HG03439 (cell line): ENCODE data around the gene DNASE1L1.

Experiments
- ATAC-seq: cut with Tn5 transposase; IDR thresholded peaks from one replicate; pipeline ENCODE4 v1.9.1; 2021; ENCODE audit warnings: mild to moderate bottlenecking, moderate library complexity; ENCODE audit not compliant: unreplicated experiment

DNASE1L1 gene

GRCh38 chrX:154409222-154409871 is at the start of gene DNASE1L1:
DNASE1L1 (minus strand) TSS chrX:154409254; CDS start chrX:154405568, 3,686 bp downstream.
- ATAC-seq: no peak

GRCh38 chrX:154458116-154458953 is 49.3 kb upstream of the DNASE1L1 start, which contains the start of gene PLXNA3:
PLXNA3 (plus strand) TSS chrX:154458281; CDS start chrX:154460184, 1,903 bp downstream.
- ATAC-seq: peak; percentile 69

DNA sequence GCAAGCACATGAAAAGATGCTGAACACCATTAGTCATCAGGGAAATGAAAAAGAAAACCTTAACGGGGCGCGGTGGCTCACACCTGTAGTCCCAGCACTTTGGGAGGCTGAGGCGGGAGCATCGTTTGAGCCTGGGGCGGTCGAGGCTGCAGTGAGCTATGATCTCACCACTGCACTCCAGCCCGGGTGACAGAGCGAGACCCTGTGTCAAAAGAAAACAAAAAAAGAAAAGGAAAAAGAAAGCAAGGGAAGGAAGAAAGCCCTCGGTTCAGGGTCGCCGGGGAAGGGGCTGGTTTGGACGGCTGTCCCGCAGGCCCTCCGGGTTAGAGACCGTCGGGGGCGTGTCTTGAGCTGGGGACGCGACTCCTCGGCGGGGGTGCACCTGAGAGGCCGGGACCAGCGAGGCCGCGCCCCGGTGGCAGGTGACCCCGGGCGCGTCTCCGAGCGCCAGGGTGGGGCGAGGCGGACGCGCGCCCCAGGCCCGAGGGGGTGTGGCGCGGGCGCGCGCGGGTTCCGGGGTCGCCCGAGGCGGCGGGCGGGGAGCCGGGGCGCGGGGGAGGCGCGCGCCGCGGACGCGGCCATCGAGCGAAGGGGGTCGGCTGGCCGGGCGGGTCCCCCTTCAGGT is 48.5 kb upstream of the DNASE1L1 start:
- ATAC-seq: peak; percentile 57

GRCh38 chrX:154452823-154453222 is 43.8 kb upstream of the DNASE1L1 start:
- ATAC-seq: no peak

DNA sequence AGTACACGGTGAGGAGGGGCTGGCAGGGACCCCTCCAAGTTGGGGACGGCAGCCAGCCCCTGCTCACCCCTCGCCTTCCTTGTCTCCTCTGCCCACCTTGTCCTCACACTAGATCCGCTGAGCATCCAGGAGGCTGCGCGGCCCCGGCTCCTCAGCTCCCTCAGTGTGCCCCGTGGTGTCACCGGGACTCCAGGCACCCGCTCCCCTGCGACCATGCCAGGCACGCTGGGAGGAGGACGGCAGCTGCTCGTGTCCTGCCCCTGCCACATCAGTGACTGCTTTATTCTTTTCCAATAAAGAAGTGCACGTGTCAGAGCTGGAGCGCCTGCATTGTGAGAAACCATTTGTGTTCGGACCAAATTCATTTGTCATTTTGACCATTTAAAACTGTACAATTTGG is 41.3 kb upstream of the DNASE1L1 start:
- no peak for ATAC-seq

DNA sequence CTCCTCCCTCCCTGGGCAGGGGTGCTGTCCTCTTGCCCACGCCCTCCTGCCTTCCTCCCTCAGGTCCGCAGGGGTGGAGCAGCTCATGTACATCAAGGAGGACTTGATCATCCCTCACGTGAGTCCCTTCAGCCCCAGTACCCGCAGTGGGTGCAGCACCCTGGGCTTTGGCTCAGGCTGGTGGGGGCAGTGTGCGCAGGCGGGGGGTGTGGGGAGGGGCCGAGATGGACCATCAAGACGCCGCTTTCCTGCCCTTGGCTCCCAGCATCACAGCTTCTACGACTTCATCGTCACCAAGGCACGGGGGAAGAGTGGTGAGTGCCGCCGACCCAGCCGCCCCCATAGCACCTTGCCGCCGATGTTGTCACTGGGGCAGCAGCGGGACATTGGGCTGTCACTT is 40.6 kb upstream of the DNASE1L1 start:
- no peak for ATAC-seq

DNA sequence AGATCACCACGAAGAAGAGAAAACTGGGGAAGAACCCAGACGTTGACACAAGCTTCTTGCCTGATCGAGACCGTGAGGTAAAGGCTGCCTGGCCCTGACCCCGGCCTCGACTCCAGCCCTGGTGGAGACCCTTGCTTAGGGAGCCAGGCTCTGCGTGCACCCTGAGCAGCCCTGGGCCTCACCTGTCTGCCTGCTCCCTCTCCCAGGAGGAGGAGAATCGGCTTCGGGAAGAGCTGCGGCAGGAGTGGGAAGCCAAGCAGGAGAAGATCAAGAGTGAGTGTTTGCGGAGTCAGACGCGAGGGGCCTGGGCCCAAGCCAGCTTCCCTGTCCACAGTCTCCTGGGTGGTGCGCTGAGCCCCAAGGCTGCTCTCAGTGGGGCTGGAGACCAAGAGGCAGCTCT is 39.4 kb upstream of the DNASE1L1 start:
- ATAC-seq: no peak

DNA sequence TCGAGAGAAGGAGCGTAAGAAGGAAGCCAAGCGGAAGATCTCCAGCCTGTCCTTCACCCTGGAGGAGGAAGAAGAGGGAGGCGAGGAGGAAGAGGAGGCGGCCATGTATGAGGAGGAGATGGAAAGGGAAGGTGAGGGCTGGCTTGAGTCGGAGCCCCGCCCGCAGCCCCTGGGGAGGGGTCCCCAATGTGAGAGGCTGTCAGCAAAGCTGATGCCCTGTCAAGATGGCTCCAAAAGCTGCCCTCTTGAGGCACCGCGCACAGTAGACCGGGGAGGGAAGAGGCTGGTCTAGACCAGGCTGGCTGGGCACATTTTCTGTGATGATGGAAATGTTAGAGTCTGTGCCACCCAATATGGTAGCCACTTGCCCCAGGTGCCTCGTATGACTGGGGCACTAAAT is 37.4 kb upstream of the DNASE1L1 start:
- ATAC-seq: no peak

- ATAC-seq: no peak
Measured at GRCh38 chrX:154445776-154446175, 36.7 kb upstream of the DNASE1L1 start.

- peak; percentile 13 for ATAC-seq
Measured at GRCh38 chrX:154444755-154445246, 35.7 kb upstream of the DNASE1L1 start.

DNA sequence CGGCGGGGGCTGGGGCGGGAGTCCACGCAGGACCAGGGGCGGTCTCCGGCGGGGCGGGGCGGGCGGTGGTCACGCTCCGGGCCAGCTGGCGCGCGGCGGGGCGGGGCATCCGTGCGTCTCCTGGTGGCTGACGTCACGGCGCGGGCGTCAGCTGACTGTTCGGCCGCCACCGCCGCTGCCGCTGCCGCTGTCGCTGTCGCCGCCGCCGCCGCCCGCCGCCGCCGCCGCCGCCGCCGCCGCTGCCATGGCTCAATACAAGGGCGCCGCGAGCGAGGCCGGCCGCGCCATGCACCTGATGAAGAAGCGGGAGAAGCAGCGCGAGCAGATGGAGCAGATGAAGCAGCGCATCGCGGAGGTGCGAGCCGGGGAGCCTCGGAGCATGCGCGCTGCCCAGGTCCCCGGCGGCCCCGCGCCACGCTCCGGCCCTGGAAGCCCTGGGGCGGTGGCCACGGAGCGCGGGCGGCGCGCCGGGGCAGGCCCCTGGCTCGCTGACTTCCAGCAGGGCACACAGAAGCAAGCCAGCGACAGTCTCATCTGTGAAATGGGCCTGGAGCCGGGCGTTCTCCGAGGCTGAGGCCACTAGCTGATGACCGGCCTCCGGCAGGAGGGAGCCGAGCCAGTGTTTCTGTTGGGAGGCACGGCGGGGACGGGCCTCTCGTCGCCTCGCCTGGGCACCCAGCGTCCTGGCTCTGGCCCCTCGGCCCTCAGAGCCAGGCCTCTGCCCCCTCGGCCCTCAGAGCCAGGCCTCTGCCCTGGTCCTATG is 35.1 kb upstream of the DNASE1L1 start, which contains the start of gene FAM50A:
FAM50A (plus strand) TSS at position 150 of the 763 bp plus-strand sequence; CDS start at position 245, 95 bp downstream.
- peak; percentile 56 for ATAC-seq

DNA sequence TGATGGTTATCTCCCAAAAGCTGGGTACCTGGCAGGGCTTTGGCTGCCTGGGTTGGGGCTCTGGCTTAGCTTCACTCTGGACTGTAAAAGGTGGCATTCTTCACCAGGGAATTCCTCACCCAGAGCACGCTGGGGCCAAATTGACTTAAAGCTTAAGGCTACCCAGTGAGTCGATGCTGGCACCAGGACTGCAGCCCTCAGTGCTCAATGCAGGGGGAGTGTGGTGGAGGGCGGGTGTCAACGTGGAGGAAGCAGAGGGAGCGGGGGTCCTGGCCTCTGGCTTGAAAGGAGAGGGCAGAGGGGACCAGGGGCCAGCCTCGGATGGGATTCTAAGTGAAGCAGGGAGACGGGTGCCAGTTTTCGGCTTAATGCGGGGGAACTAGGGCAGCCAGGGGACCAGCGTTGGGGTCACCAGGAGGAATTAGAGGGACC is 34.4 kb upstream of the DNASE1L1 start:
- peak; percentile 6 for ATAC-seq

- ATAC-seq: no peak
Measured at GRCh38 chrX:154441984-154442707, 33.1 kb upstream of the DNASE1L1 start.

DNA sequence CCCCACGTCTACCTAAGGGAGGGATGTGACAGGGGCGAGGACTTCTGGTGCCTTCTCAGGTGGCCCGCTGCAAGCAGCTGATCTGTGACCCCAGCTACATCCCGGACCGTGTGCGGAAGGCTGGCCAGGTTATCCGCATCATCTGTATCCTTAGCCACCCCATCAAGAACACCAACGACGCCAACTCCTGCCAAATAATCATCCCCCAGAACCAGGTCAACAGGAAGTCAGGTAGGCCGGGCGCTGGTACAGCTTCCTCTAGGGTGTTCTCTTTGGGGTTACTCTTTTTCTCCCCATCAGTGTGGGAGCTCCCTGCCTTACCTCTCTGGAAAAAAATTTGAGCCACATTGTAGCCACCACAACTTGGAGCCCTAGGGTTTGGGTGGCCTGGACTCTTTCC is 32.5 kb upstream of the DNASE1L1 start:
- no peak for ATAC-seq

DNA sequence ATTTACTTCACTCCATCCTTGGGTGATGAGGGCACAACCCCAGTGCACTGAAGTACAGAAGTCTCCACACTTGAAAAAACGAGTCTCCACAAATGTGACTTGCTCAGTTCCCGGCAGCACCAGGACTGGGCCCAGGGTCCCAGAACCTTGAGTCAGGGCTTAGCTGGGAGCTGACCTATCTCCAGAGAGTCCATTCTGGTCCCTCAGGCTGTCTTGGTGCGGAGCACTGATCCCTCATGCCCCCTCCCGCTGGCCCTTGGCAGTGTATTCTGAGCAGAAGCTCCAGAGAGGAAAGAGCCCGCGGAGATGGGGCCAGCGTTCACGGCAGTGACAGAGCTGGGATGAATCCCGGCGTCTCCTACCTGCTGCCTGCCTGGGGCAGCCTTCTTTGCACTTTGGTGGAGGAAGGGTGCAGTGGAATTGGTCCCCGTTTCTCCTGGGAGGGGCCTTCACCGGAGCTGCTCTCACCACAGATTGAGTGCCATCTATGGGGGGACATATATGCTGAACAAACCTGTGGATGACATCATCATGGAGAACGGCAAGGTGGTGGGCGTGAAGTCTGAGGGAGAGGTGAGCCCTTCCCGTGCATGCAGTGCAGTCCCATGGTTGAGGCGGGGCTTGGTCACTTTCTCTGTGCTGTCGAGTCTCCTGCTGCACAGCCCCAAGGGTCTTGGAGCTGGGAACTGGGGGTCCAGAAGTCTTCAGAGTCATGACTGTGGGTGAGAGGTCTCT is 31.7 kb upstream of the DNASE1L1 start:
- ATAC-seq: no peak

DNA sequence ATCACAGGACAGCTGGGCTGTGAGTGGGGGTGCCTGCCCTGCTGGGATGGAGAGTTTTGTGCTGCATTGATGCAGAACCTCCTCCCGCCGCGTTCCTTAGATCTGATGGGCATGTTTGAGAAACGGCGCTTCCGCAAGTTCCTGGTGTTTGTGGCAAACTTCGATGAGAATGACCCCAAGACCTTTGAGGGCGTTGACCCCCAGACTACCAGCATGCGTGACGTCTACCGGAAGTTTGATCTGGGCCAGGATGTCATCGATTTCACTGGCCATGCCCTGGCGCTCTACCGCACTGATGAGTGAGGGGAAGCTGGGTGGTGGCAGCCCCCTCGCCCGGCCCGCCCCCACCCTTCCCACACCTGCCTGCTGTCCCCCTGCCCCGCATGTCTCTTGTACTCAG is 30.8 kb upstream of the DNASE1L1 start:
- no peak for ATAC-seq

DNA sequence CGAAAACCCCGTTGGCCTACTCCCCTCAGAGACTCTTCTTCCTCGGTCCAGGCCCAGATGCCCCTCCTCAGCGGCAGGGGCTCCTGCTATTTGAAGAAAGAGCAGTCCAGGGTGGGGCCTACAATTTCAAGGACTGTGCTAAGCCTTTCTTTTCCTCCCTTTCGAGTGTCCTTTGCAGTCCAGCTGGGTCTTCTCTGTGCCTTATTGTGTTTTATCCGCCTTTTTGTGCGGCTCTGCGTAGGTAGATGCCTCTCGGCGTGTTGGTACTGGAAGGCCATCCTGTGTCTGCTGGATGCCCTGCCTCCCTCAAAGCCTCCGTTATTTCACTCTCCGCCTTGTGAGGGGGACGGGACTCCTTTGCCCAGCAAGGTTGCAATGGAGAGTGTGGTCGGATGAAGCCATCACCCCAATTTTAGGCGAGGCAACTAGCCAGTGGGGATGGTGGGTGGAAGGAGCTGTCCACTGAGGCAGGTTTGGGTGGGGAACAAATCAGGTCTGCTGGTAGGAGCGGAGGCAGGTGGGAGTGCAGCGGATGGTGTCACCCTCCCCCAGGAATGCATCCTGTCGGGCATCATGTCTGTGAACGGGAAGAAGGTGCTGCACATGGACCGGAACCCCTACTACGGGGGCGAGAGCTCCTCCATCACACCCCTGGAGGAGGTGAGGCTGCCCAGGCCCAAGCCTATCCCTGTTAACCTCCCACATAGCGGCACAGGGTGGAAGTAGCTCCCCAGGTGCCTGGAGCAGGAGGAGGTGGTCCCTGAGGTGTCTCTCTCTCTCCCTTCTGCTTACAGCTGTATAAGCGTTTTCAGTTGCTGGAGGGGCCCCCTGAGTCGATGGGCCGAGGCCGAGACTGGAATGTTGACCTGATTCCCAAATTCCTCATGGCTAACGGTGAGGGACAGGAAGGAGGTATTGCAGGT is 29.2 kb upstream of the DNASE1L1 start:
- no peak for ATAC-seq
